Epithelial cell of proximal tubule (primary cell): ENCODE measurements around the gene ZDHHC14. TPM values are rescaled to one million over a fixed set of nuclear protein-coding genes. Genes with fewer than 3 reads are reported as not detected.

ENCODE experiments used
- DNase-seq: peaks from one replicate; pipeline ENCODE4 v3.0.0-alpha.2; 2011; ENCODE audit warnings: low read depth
- H3K4me3 ChIP-seq: 2 replicates; pipeline ENCODE4 v1.5.1; 2011; ENCODE audit warnings: low read depth, mild to moderate bottlenecking, low read length
- total RNA-seq: library from RNA; depleted of rRNA; stranded (reverse); fragments of >200 nt; gene quantifications from 2 replicates; pipeline ENCODE4 v1.2.3, GENCODE V29; 2015
- TF ChIP-seq, protein P1 (sequence below): conservative IDR thresholded peaks from 2 replicates; pipeline ENCODE4 v1.5.1; 2012; ENCODE audit warnings: low read depth, mild to moderate bottlenecking, low read length

ZDHHC14 gene
- total RNA-seq, 1 donor from 2014 or later = 21.4 TPM

DNA sequence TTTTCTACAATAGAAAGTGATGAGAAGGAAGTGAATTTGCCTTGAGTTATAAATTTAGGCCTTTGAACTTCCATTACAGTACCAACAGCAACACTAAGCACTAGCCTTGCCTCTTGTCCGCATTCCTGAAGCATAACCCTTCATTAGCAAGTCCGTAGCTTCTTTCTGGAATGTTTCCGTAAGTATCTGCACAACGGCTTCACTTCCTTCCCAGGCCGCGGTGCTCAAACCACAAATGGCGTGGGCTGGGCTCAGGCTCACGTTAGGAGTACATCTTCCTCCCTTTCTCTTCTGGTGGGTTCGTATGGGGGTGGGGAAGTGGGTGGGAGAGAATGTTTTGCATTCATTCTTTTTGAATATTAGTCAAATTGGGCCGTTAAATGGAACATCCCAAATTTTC lies 248.2 kb downstream of the ZDHHC14 start:
- TF ChIP-seq, protein P1, sequence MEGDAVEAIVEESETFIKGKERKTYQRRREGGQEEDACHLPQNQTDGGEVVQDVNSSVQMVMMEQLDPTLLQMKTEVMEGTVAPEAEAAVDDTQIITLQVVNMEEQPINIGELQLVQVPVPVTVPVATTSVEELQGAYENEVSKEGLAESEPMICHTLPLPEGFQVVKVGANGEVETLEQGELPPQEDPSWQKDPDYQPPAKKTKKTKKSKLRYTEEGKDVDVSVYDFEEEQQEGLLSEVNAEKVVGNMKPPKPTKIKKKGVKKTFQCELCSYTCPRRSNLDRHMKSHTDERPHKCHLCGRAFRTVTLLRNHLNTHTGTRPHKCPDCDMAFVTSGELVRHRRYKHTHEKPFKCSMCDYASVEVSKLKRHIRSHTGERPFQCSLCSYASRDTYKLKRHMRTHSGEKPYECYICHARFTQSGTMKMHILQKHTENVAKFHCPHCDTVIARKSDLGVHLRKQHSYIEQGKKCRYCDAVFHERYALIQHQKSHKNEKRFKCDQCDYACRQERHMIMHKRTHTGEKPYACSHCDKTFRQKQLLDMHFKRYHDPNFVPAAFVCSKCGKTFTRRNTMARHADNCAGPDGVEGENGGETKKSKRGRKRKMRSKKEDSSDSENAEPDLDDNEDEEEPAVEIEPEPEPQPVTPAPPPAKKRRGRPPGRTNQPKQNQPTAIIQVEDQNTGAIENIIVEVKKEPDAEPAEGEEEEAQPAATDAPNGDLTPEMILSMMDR = no peak
- no peak for DNase-seq
- no peak overlapping the region for H3K4me3 ChIP-seq

- no peak for DNase-seq
- H3K4me3 ChIP-seq = no peak overlapping the region
- TF ChIP-seq, protein P1 = no peak
These were observed 249.6 kb downstream of the ZDHHC14 start for GRCh38 chr6:157630463-157631080.

DNA sequence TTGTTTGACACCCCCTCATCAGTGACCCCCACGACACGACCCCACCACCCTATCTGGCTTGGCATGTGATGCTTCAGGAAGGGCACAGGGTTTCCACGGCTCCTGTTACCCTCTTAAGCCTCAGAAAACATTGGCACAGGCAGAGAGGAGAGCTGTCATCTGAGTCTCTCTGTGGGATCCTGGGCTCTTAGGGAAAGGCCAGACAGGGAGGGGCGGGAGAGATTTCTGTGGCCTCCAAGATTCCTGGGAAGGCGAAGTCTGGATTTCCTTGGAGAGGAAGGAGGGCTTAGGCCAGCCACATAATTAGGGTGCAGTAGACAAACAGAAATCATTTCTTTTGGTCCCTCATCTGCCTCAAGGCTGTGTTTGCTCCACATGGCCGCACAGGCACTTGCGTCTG lies 250.4 kb downstream of the ZDHHC14 start:
- DNase-seq = no peak
- H3K4me3 ChIP-seq = no peak overlapping the region
- TF ChIP-seq, protein P1 = no peak

DNA sequence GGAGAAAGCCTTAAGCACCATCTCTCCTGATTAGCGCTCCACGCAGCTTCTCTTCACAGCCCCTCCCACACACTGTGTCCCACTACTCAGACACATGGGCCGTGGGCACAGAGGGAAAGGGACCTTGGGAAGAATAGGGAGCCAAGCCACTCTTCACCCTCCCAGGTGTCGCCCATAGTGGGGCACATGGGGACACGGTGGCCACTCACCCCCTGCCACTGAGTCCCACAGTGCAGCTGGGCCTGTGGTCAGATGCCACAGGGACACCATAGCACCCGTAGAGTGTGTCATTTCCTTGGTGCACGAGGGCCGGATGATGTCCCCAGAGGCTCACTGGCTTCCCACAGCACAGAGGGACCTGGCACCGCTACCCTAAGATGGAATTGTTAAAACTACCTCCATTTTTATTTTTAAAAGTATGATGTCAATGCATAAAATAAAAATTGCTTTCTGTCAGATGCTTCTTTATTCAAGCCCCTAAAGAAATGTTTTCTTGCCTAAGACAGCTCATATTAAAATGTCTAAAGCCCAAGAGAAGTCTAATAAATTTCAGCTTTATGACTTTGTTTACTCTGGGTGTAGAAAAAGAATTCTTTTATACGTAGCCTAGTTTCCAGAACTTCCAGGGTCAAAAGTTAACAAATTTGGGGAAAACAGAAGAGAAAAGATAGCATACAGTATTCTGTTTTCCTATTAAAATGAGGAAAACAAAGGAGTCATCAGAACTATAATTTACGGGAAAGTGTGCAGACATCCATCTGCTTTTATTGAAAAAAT lies 251.0 kb downstream of the ZDHHC14 start:
- DNase-seq = no peak
- TF ChIP-seq, protein P1 = no peak
- no peak overlapping the region for H3K4me3 ChIP-seq

DNA sequence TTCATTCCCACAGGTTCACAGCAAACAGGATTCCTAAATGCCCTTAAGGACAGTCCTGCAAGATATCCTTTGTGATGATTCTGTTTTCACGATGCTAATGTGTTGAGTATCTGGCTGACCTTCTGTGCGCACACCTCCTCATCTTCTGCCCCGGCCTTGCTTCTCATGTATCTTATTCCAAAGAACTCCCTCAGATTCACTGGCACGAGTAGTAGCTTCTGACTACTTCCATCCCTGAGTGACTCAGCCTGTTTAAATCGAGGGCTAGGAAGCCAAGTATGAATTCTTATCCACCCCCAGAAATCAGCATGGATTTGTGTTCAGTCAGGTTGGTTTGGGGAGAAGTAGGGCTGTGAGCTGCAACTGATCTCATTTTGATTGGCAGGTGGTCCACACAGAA lies 251.8 kb downstream of the ZDHHC14 start:
- TF ChIP-seq, protein P1 = no peak
- no peak overlapping the region for H3K4me3 ChIP-seq
- no peak for DNase-seq

- H3K4me3 ChIP-seq = no peak overlapping the region
- TF ChIP-seq, protein P1 = no peak
- DNase-seq = no peak
These were observed 253.6 kb downstream of the ZDHHC14 start for GRCh38 chr6:157634546-157634945.
